22Rv1 (cell line): ENCODE data around the gene BCHE.

Experiments used
- ZFX ChIP-seq: fragments of 450-650 bp; IDR thresholded peaks from 2 replicates; pipeline ENCODE4 v1.6.1; 2017; ENCODE audit warnings: antibody characterized with exemption, borderline replicate concordance
- TF ChIP-seq, protein P1 (sequence below): fragments of 450-650 bp; IDR thresholded peaks from 2 replicates; pipeline ENCODE4 v1.5.1; 2017; ENCODE audit warnings: mild to moderate bottlenecking

DNA sequence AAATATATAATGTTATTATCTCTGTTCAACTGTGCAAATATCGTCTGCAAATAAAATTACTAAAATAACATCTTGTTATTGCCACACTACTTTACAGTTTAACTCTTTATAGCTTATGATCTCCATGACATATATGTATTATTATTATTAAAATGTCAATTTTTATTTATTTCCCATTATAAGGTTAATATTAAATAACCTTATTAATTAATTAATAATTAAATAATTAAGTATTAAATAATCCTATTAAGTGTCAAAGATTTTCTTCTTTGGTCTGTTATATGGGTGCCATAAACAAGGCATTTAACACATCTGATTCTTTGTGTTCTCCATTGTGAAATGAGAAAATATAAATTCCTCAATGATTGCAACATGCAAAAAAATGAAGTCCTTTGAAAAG is 10.0 kb downstream of the BCHE start:
- TF ChIP-seq, protein P1, sequence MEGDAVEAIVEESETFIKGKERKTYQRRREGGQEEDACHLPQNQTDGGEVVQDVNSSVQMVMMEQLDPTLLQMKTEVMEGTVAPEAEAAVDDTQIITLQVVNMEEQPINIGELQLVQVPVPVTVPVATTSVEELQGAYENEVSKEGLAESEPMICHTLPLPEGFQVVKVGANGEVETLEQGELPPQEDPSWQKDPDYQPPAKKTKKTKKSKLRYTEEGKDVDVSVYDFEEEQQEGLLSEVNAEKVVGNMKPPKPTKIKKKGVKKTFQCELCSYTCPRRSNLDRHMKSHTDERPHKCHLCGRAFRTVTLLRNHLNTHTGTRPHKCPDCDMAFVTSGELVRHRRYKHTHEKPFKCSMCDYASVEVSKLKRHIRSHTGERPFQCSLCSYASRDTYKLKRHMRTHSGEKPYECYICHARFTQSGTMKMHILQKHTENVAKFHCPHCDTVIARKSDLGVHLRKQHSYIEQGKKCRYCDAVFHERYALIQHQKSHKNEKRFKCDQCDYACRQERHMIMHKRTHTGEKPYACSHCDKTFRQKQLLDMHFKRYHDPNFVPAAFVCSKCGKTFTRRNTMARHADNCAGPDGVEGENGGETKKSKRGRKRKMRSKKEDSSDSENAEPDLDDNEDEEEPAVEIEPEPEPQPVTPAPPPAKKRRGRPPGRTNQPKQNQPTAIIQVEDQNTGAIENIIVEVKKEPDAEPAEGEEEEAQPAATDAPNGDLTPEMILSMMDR = no peak
- TF ChIP-seq ZFX = no peak
